ENCODE measurements around the gene IRS2.

GRCh38 chr13:109767023-109767422 is 19.4 kb downstream of the IRS2 start:
- TF ChIP-seq, protein P1, sequence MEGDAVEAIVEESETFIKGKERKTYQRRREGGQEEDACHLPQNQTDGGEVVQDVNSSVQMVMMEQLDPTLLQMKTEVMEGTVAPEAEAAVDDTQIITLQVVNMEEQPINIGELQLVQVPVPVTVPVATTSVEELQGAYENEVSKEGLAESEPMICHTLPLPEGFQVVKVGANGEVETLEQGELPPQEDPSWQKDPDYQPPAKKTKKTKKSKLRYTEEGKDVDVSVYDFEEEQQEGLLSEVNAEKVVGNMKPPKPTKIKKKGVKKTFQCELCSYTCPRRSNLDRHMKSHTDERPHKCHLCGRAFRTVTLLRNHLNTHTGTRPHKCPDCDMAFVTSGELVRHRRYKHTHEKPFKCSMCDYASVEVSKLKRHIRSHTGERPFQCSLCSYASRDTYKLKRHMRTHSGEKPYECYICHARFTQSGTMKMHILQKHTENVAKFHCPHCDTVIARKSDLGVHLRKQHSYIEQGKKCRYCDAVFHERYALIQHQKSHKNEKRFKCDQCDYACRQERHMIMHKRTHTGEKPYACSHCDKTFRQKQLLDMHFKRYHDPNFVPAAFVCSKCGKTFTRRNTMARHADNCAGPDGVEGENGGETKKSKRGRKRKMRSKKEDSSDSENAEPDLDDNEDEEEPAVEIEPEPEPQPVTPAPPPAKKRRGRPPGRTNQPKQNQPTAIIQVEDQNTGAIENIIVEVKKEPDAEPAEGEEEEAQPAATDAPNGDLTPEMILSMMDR (IDR thresholded peaks at IDR 0.05), result no peak
- TF ChIP-seq POLR2AphosphoS5 (IDR thresholded peaks at IDR 0.05; ENCODE audit: low read depth, low read length), result no peak
- no peak for TF ChIP-seq TCF7L2 (IDR thresholded peaks at IDR 0.05; ENCODE audit: low read depth, low read length)
